GM19328 (cell line): ENCODE results near the gene CIB4.

Source experiments
- ATAC-seq: cut with Tn5 transposase; IDR thresholded peaks from one replicate; pipeline ENCODE4 v1.9.1; 2021; ENCODE audit warnings: mild to moderate bottlenecking, moderate library complexity; ENCODE audit not compliant: unreplicated experiment

Gene CIB4

GRCh38 chr2:26584656-26585055, 56.5 kb downstream of the CIB4 start:
- ATAC-seq, result no peak

- ATAC-seq, result no peak
Measured at GRCh38 chr2:26584191-26584590, 57.0 kb downstream of the CIB4 start.

DNA sequence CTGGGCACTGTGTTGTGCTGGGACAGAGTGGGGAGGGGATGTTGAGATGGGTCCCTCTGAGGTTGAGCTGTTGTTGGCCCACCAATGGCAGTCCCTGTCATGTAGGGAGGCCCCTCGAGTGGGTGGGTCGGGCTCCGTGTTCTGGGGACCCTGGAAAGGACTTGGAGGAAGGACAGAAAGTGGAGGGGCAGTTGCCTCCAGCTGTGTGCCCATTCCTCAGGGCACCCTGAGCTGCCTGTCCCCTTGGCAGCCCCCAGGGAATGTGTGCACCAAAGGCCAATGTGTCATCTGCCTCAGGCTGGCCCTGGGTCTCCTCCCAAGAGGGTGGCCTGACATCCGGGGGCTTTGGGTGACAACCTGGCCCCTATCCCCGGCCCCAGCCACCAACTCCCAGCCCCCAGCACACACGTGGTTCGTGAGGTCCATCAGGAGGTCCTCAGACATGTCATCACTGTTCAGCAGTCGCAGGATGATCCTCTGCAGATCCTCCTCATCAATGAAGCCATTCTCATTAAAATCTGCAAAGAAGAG, 57.7 kb downstream of the CIB4 start:
- ATAC-seq, result no peak

DNA sequence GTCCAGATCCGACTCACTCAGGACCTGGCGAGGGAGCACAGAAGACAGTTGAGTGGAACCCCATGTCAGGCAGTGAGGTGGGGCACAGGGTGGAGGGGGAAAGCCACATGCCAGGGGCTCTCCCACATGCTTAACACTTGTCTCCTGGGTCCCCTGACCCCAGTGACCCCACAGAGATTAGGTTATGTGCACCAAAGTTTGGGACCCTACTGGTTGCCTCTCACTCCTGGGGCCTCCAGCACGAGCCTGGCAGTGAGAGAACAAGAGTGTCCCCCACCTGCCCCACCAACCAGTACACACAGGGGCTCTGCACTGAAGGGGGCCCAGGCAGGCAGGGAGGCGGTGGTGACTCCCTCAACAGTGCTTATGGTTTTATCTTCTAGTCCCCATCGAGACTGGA, 58.3 kb downstream of the CIB4 start:
- no peak for ATAC-seq

GRCh38 chr2:26581991-26582842, 58.9 kb downstream of the CIB4 start:
- ATAC-seq, result no peak

DNA sequence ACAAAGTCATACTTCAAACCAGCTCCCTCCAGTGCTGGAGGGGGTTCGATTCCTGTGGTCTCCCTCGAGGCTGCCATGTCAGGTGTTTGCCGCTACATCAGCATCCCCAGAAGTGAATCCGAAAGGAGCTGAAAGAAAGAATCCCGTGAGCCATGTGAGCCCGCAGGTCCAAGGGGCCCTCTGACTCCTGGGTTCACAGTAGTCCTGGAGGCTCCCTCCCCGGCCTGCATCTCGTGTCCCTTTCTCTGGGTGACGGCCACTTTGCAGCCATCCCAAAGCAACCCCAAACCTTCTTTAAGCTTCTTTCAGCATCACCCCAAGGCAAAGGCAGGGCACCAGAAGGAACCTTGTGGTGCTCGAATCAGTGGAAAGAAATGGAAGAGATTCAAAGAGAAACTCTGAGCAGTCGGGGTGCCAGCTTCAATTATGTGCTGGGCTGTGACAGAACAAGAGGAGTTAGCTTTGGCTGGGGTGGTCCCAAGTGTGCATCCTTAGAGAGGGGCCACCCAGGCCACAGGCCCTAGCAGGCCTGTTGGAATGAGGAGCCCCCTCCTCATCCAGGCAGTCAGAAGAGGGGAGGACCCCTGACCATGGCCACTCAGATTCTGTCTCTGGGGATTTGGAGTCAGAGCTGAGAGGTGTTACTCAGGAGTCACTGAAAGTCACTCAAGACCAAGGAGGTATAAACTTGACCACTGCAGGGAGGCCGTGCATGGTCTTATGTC, 59.7 kb downstream of the CIB4 start:
- no peak for ATAC-seq

GRCh38 chr2:26580751-26581150, 60.4 kb downstream of the CIB4 start:
- ATAC-seq, result no peak

- ATAC-seq, result no peak
Measured at GRCh38 chr2:26580151-26580550, 61.0 kb downstream of the CIB4 start.

DNA sequence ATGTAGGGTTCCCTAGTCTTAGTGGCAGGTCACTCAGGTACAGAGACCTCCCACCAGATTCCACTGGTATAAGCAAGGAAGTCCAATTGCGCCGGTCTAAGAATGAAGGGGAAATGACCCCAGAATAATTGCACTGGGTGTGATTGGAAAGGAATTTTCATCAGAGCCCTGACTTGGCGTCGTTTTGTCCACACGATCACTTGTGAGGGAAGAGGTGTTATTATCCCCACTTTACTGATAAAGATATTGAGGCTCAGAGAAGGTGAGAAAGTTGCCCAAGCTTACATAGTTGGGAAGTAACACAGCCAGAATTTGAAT, 61.5 kb downstream of the CIB4 start:
- no peak for ATAC-seq

DNA sequence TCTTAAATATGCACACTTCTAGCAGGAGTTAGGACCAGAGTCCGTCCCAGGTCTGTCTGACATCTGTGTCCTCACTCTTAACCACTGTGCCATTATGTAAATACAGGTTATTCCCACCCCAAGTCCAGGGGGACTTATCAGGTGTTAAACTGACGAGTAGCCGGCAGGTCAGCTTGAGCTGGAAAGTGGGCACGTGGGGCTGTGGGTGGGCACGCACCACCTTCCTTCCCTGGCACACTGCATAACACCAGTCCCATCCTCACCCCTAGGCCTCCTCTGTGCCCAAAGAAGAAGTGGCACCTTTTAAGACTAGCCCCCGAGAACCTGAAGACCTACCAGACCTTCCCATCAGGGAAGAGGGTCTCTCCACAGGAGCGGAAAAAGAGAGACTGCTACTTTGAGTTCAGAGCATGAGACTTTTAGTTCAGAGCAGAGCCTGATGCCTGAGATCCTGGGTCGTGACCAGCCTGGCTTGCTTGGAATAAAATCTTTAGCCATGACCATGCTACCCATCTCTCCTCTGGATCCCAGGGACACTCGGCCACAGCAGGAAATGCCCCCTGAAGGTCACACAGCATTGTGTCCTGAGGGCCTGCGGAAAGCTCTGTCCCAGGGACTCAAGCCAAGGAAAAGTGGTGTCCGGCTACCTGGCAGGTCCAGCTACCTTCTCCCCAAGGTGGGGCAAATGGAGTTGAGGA, 62.0 kb downstream of the CIB4 start:
- ATAC-seq, result no peak

GRCh38 chr2:26578581-26578980, 62.6 kb downstream of the CIB4 start:
- no peak for ATAC-seq

- no peak for ATAC-seq
Measured at GRCh38 chr2:26578113-26578458, 63.1 kb downstream of the CIB4 start.

DNA sequence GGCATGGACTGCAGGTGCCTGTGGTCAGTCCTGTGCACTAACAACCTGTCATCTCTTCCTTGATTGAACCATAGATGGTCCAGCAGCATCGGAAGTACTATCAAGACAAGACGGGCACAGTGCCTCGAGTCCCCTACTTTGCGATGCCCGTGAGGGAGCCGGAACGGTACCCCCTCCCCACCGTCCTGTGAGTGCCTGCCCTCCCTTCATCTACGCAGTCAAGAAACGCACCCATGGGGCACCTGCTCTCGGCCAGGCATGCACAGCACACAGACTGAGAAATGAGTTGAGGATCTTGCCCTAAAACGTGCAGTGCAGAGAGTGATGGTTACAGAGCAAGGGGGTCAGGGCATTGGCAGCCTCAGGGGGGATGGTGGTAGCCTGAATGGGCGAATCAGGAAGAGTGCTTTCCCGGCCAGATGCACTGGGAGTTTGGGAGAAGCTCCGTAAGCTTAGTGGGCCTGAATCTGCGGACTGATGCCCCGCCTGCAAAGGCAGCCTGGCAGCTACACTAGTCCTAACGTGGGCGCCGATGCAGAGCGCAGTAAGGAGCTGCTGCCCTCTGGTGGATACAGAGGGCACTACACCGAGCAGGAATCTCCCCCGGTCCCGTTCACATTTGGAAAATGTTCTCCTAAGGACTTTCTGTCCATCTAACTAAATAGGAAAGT, 63.6 kb downstream of the CIB4 start:
- ATAC-seq, result no peak

- ATAC-seq, result no peak
Measured at GRCh38 chr2:26576565-26577441, 64.4 kb downstream of the CIB4 start.

GRCh38 chr2:26575836-26576564, 65.2 kb downstream of the CIB4 start:
- no peak for ATAC-seq

- ATAC-seq, result no peak
Measured at GRCh38 chr2:26574900-26575560, 66.1 kb downstream of the CIB4 start.

DNA sequence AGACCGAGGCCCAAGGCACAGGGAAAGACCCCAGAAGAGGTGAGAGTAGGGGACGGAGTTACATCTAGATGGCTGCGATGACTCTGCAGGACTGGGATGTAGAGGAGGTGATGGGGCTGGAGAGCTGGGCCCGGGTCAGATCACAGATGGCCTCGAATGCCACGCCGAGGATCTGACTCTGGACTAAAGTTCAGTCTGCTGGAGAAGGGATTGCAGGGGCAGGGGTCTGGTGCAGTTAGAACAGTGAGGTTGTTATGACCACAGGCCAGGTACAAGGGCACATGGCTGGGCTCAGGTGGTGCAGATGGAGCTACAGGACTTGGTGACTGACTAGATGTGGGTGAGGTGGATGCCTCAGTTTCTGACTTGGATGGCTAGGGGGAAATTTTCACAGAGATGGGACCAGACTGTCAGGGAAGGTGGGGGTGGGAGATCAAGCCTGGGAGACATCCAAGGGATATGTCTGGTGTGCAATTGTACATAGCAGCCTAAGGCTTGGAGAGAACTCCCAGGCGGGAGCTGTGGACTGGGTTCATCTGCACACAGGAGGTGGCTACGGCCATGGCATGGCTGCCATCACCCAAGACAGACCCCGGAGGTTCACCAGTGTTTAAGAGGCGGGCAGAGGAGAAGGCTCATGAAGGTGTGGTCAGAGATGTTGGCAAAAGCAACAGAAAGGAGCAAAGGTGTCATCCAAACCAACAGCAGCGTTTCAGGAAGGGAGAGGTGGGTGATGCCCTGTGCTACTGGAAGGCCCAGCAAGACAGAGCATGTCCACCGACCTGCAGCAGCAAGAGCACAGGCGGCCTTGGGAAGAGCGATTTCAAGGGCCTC, 66.9 kb downstream of the CIB4 start:
- ATAC-seq, result no peak

DNA sequence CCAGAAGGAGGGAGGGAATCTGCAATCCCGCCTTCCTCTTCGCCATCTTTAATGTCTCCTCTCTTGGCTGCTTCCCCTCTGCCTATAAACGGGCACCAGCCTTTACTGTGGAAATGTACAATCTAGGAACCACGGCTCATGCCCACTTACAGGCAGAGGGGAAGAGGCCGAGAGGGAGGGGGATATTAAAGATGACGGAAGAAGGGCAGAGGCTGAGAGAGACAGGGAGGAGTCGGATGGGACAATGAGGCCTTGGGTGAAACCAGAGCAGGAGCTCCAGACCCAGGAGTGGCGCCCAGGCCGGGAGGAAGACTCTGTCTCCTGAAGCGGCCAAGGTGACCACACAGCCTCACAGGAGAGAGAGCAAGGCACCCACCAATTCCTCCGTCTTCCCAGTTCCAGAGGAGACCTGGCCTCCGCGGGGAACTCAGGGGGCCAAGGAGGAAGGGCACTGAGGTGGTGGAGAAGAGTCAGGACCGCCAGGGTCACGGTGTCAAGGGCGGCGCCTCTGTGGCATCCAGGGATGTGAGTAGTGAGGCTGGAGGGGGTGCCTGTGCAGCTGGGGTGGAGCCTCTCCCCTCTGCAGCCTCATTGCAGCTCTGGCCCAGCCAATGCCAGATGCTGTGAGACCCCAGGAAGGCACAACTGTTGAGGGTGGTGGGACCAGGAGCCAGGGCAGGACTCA, 67.8 kb downstream of the CIB4 start:
- no peak for ATAC-seq
